ENCODE measurements around the gene TRIM39. TPM values are rescaled to one million over a fixed set of nuclear protein-coding genes. Genes with fewer than 3 reads are reported as not detected.

The TRIM39 gene
- total RNA-seq, 4 donors from 2014 or later = 12.3 to 21.5 (median 14.9) TPM

DNA sequence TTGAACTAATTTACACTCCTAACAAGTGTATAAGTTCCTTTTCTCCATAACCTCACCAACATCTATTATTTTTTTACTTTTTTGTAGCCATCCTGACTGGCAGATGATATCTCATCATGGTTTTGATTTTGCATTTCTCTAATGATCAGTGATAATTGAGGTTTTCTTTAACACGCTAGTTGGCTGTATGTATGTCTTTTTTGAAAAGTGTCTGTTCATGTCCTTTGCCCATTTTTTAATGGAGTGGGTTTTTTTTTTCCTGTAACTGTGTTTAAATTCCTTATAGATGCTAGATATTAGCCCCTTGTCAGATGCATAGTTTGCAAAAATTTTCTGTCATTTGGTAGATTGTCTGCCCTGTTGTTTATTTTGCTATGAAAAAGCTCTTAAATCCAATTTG is 39.6 kb upstream of the TRIM39 start:
- H3K4me3 ChIP-seq = no peak overlapping the region
- TF ChIP-seq CTCF (IDR thresholded peaks at IDR 0.05 in 4 of 5, conservative IDR thresholded peaks at IDR 0.05 in 1 of 5) = no peak
- TF ChIP-seq POLR2A (IDR thresholded peaks at IDR 0.05) = no peak
- H3K36me3 ChIP-seq = peaks cover 0 to 22% of the 10 kb centered on the region in 2 donors
- in situ Hi-C loops (cut with MboI; ENCODE audit: low sequenced_read_pairs in 4 of 4) = no loop called here
- ATAC-seq (no peak), DNase-seq (no peak)
- H3K27ac ChIP-seq = no peak overlapping the region
- intact Hi-C loops (cut with DNase I; ENCODE audit: low total_unique reads) = no loop called here
- H3K4me1 ChIP-seq = no peaks in the 10 kb centered on the region
- no peaks in the 10 kb centered on the region for H3K27me3 ChIP-seq
- peaks cover 0 to 20% (median 0%) of the 10 kb centered on the region in 3 donors for H3K9me3 ChIP-seq

- no peak overlapping the region for H3K4me3 ChIP-seq
- no peak overlapping the region for H3K27ac ChIP-seq
- no peaks in the 10 kb centered on the region for H3K9me3 ChIP-seq
- in situ Hi-C loops (cut with MboI; ENCODE audit: low sequenced_read_pairs in 4 of 4) = no loop called here
- TF ChIP-seq CTCF (IDR thresholded peaks at IDR 0.05 in 4 of 5, conservative IDR thresholded peaks at IDR 0.05 in 1 of 5) (no peak), POLR2A (IDR thresholded peaks at IDR 0.05) (no peak)
- intact Hi-C loops (cut with DNase I; ENCODE audit: low total_unique reads) = no loop called here
- peaks cover 0 to 22% of the 10 kb centered on the region in 2 donors for H3K36me3 ChIP-seq
- no peaks in the 10 kb centered on the region for H3K4me1 ChIP-seq
- ATAC-seq (no peak), DNase-seq (no peak)
- no peaks in the 10 kb centered on the region for H3K27me3 ChIP-seq
Measured at GRCh38 chr6:30295837-30296236, 30.9 kb upstream of the TRIM39 start.

DNA sequence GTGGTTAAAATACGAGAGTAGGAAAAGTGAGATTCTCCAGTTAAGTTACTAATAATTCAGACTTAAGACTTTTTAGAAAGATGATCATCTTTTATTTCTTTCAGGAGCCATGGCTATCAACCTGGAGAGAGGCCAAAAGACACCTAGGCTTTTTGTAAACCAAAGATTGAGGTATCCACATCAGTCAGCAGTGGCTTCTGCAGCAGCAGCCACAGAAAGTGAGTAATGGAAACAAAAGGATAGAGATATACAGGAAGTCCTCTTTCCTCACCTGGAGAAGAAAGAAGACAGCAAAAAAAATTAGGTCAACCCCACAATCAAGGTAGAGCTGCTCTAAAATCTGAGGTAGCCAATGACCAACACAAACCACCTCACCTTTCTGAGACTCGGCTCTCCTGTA is 22.7 kb upstream of the TRIM39 start:
- Histone ChIP-seq H3K4me1 (no peaks in the 10 kb centered on the region), H3K27me3 (no peaks in the 10 kb centered on the region), H3K9me3 (no peaks in the 10 kb centered on the region), H3K27ac (no peak overlapping the region), H3K4me3 (no peak overlapping the region), H3K36me3 (no peaks in the 10 kb centered on the region)
- DNase-seq = no peak
- in situ Hi-C loops (cut with MboI; ENCODE audit: low sequenced_read_pairs in 4 of 4) (no loop called here), intact Hi-C loops (cut with DNase I; ENCODE audit: low total_unique reads) (no loop called here)
- no peak for TF ChIP-seq POLR2A (IDR thresholded peaks at IDR 0.05)
- ATAC-seq = no peak

DNA sequence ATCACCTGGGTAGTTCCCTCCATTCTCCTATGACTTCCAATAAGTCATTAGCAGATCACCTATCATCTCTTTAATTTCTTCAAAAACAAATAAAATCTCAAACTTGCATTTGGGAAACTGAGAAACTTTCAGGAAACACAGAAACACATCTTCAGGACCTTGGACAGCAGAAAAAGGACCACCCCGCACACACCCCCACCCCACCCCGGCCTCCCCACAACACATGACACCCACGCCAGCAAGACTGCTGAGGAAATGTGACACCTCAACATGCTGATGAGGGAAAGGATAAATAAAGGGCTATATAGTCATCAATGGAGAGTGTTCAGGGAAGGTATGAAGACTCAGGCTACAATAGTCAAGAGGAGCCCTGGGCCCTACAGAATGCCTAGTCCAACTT is 15.6 kb upstream of the TRIM39 start:
- Histone ChIP-seq H3K4me1 (peaks cover 8 to 12% of the 10 kb centered on the region in 2 donors), H3K36me3 (no peaks in the 10 kb centered on the region), H3K27ac (no peak overlapping the region), H3K4me3 (no peak overlapping the region), H3K9me3 (no peaks in the 10 kb centered on the region), H3K27me3 (no peaks in the 10 kb centered on the region)
- DNase-seq (no peak), ATAC-seq (no peak)
- intact Hi-C loops (cut with DNase I; ENCODE audit: low total_unique reads) (no loop called here), in situ Hi-C loops (cut with MboI; ENCODE audit: low sequenced_read_pairs in 4 of 4) (no loop called here)
- TF ChIP-seq CTCF (IDR thresholded peaks at IDR 0.05 in 4 of 5, conservative IDR thresholded peaks at IDR 0.05 in 1 of 5) (no peak), POLR2A (IDR thresholded peaks at IDR 0.05) (no peak)

DNA sequence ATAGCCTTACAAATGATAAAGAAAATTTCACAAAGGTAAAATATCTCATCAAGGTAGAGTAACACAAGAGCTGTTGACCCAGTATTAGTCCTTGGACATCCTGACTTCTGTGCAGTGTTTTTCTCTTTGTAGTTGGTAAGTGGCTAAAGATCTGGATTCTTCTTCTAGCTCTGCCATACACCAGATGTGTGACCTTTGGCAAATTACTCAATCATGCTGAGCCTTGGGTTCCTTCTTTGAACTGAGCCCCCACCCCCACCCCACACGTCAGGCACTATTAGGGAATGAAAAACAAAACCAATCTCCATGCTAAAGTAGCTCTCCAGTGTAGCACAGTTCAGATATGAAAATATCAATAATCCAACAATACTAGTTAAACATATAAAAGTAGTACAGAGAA is 15.1 kb upstream of the TRIM39 start:
- H3K4me3 ChIP-seq = no peak overlapping the region
- no peak for ATAC-seq
- intact Hi-C loops (cut with DNase I; ENCODE audit: low total_unique reads) (no loop called here), in situ Hi-C loops (cut with MboI; ENCODE audit: low sequenced_read_pairs in 4 of 4) (no loop called here)
- H3K9me3 ChIP-seq = no peaks in the 10 kb centered on the region
- H3K36me3 ChIP-seq = no peaks in the 10 kb centered on the region
- no peak overlapping the region for H3K27ac ChIP-seq
- DNase-seq = no peak
- H3K27me3 ChIP-seq = no peaks in the 10 kb centered on the region
- peaks cover 8 to 12% of the 10 kb centered on the region in 2 donors for H3K4me1 ChIP-seq
- TF ChIP-seq POLR2A (IDR thresholded peaks at IDR 0.05) = no peak

DNA sequence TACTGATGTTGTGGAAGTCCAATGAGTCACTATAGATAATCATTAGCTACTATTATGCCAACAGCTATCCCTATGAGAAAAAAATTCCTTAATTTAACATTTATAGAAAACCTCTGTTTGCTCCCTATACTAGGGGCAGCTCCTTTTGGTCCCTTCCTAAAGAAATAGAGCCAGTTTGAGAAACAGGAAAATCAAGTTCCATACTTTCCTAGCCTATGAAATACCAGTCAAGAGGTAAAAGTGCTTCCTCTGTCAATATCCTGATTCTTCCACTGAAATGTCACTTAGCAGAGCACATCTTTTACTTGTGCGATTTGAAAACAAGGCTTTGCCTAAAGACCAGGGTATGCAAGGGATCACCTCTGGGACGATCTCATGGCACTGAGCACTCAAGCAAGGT is 14.5 kb upstream of the TRIM39 start:
- H3K4me3 ChIP-seq = no peak overlapping the region
- H3K9me3 ChIP-seq = no peaks in the 10 kb centered on the region
- no peaks in the 10 kb centered on the region for H3K36me3 ChIP-seq
- H3K27me3 ChIP-seq = no peaks in the 10 kb centered on the region
- H3K4me1 ChIP-seq = peaks cover 8 to 12% of the 10 kb centered on the region in 2 donors
- intact Hi-C loops (cut with DNase I; ENCODE audit: low total_unique reads) = no loop called here
- H3K27ac ChIP-seq = no peak overlapping the region
- in situ Hi-C loops (cut with MboI; ENCODE audit: low sequenced_read_pairs in 4 of 4) = no loop called here
- ATAC-seq (no peak), DNase-seq (no peak)
- no peak for TF ChIP-seq CTCF (IDR thresholded peaks at IDR 0.05 in 4 of 5, conservative IDR thresholded peaks at IDR 0.05 in 1 of 5)
- TF ChIP-seq POLR2A (IDR thresholded peaks at IDR 0.05) = no peak
